ENCODE measurements around the gene DNAAF1. TPM values are rescaled to one million over a fixed set of nuclear protein-coding genes. Genes with fewer than 3 reads are reported as not detected.

Gene DNAAF1
- total and polyA plus RNA-seq, 4 experiments from 2014 or later, result 0.19 to 1.2 TPM; not detected in 2

- peaks cover 10 to 18% of the 10 kb centered on the region in 2 donors for H3K27me3 Mint-ChIP-seq
- DNase-seq, result no peak
- H3K36me3 ChIP-seq (ENCODE audit: insufficient read depth, low read length), result no peaks in the 10 kb centered on the region
- ChIA-PET POLR2A (ENCODE audit: partially characterized antibody) (no interaction called here), CTCF (ENCODE audit: partially characterized antibody) (interaction anchor here (1.8 kb wide), 1 partner anchor 17 kb away, joined by 5 read pairs; the partner anchor contains the start of gene TAF1C)
- no peak overlapping the region for H3K4me3 ChIP-seq (ENCODE audit: low read length in 2 of 2)
- no peaks in the 10 kb centered on the region for H3K9me3 ChIP-seq (ENCODE audit: control insufficient read depth in 1 of 2, low read length in 2 of 2)
- H3K4me3 Mint-ChIP-seq, result no peak overlapping the region
- no peaks in the 10 kb centered on the region for H3K4me1 Mint-ChIP-seq
- intact Hi-C loops (cut with micrococcal nuclease), result no loop called here
- peaks cover 4% of the 10 kb centered on the region for H3K27me3 ChIP-seq (ENCODE audit: insufficient read depth, low read length)
- H3K4me1 ChIP-seq (ENCODE audit: insufficient read depth, low read length), result no peaks in the 10 kb centered on the region
- peak overlapping the region in 1 of 7 donors; percentile 30 for H3K27ac Mint-ChIP-seq
- no peaks in the 10 kb centered on the region for H3K36me3 Mint-ChIP-seq
- no peak overlapping the region for H3K27ac ChIP-seq (ENCODE audit: low read depth, low read length)
- H3K9me3 Mint-ChIP-seq, result no peaks in the 10 kb centered on the region
Measured at GRCh38 chr16:84169765-84170310, 24.7 kb downstream of the DNAAF1 start.

DNA sequence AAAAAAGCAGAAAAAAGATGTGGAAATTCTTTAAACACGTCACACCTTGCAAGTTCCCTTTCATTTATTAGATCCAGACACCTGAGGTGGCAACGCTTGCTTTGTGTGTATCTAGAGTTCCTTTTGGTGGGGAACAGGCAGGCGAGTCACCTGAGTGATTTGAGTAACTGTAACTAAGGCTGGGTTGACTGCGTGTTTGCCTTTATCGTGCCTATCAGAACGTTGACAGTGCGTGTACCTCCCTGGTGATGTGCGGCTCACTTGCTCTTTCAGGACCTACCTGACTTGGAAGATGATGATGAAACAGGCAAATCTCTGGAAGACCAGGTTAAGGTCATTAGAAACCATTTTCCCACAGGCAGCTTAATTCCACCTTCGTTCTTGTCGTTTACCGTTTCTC, 29.3 kb downstream of the DNAAF1 start:
- intact Hi-C loops (cut with micrococcal nuclease), result loop anchor here (2.0 kb wide), 1 partner anchor 58 kb away; the partner anchor contains the start of gene MBTPS1
- H3K4me3 ChIP-seq (ENCODE audit: low read length in 2 of 2), result no peak overlapping the region
- no peaks in the 10 kb centered on the region for H3K4me1 ChIP-seq (ENCODE audit: insufficient read depth, low read length)
- POLR2A ChIA-PET (ENCODE audit: partially characterized antibody), result interaction anchor here (1.6 kb wide), 1 partner anchor 90 kb away, joined by 5 read pairs; no protein-coding TSS in a partner anchor
- H3K9me3 ChIP-seq (ENCODE audit: control insufficient read depth in 1 of 2, low read length in 2 of 2), result no peaks in the 10 kb centered on the region
- peaks cover 4 to 8% of the 10 kb centered on the region in 2 donors for H3K27me3 Mint-ChIP-seq
- peaks cover 8% of the 10 kb centered on the region for H3K36me3 ChIP-seq (ENCODE audit: insufficient read depth, low read length)
- peaks cover 0 to 13% of the 10 kb centered on the region in 2 donors for H3K36me3 Mint-ChIP-seq
- CTCF ChIA-PET (ENCODE audit: partially characterized antibody), result interaction anchor here (0.9 to 7.4 kb wide), 8 partner anchors 10 to 217 kb away, joined by 3 to 78 read pairs (median 6); partner anchors contain the start of genes MBTPS1 and TAF1C
- DNase-seq, result no peak
- H3K4me1 Mint-ChIP-seq, result peaks cover 0 to 6% (median 5%) of the 10 kb centered on the region in 4 donors
- H3K27ac ChIP-seq (ENCODE audit: low read depth, low read length), result no peak overlapping the region
- H3K27me3 ChIP-seq (ENCODE audit: insufficient read depth, low read length), result no peaks in the 10 kb centered on the region
- no peaks in the 10 kb centered on the region for H3K9me3 Mint-ChIP-seq
- H3K27ac Mint-ChIP-seq, result no peak overlapping the region
- H3K4me3 Mint-ChIP-seq, result no peak overlapping the region

DNA sequence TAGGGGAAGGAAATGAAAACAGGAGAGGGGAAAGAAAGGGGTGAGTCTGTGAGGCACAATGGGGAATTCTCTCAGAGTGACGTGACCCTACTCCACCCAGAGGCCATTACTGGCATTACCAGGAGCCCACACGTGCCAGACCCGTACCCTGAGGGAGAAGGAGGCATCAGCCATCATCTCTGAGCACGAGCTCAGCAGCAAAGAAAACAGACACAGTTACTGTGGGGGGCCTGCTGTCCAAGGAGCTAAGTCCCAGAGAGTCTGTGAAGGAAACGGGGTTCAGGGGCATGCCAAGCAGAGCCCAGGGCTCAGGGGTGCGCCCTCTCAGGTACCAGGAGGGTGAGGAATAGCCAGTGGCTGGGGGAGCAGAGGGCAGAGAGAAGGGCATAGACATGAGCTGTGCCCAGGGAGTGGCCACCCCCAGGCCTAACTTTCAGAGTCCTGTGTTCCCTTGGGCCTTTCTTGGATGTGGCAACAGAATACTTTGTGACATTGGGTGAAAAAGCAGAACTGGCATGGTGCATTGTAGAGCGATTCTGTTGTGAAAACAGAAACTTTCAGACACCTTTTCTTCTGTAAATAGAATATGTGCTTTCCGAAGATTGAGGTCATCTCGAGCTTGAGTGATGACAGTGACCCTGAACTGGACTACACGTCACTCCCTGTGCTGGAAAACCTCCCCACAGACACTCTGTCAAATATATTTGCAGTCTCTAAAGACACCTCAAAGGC, 30.4 kb downstream of the DNAAF1 start:
- Histone ChIP-seq H3K9me3 (ENCODE audit: control insufficient read depth in 1 of 2, low read length in 2 of 2) (no peaks in the 10 kb centered on the region), H3K27me3 (ENCODE audit: insufficient read depth, low read length) (no peaks in the 10 kb centered on the region), H3K4me3 (ENCODE audit: low read length in 2 of 2) (no peak overlapping the region), H3K36me3 (ENCODE audit: insufficient read depth, low read length) (peaks cover 12% of the 10 kb centered on the region), H3K4me1 (ENCODE audit: insufficient read depth, low read length) (no peaks in the 10 kb centered on the region), H3K27ac (ENCODE audit: low read depth, low read length) (no peak overlapping the region)
- ChIA-PET CTCF (ENCODE audit: partially characterized antibody) (interaction anchor here (0.9 to 7.4 kb wide), 16 partner anchors 9 to 354 kb away, joined by 3 to 78 read pairs (median 3); partner anchors contain the start of gene TAF1C), POLR2A (ENCODE audit: partially characterized antibody) (interaction anchor here (0.9 to 1.6 kb wide), 3 partner anchors 59 to 106 kb away, joined by 3 to 5 read pairs (median 5); partner anchors contain the start of gene MBTPS1)
- Mint-ChIP-seq H3K27ac (peak overlapping the region in 2 of 7 donors; percentile 9 to 59), H3K27me3 (peaks cover 0 to 2% of the 10 kb centered on the region in 2 donors), H3K9me3 (no peaks in the 10 kb centered on the region), H3K4me1 (peaks cover 0 to 6% (median 5%) of the 10 kb centered on the region in 4 donors), H3K36me3 (peaks cover 0 to 16% of the 10 kb centered on the region in 2 donors), H3K4me3 (no peak overlapping the region)
- intact Hi-C loops (cut with micrococcal nuclease), result loop anchor here (1.0 to 2.0 kb wide), 4 partner anchors 59 to 349 kb away; partner anchors contain the start of gene MBTPS1
- peak; percentile 35 to 59 (median 45) for DNase-seq

GRCh38 chr16:84176192-84177053, 31.3 kb downstream of the DNAAF1 start:
- Mint-ChIP-seq H3K27me3 (peaks cover 0 to 2% of the 10 kb centered on the region in 2 donors), H3K4me3 (no peak overlapping the region), H3K27ac (no peak overlapping the region), H3K36me3 (peaks cover 2 to 21% of the 10 kb centered on the region in 2 donors), H3K4me1 (peaks cover 0 to 6% (median 5%) of the 10 kb centered on the region in 4 donors), H3K9me3 (no peaks in the 10 kb centered on the region)
- DNase-seq, result no peak
- no peak overlapping the region for H3K27ac ChIP-seq (ENCODE audit: low read depth, low read length)
- H3K9me3 ChIP-seq (ENCODE audit: control insufficient read depth in 1 of 2, low read length in 2 of 2), result no peaks in the 10 kb centered on the region
- no peaks in the 10 kb centered on the region for H3K27me3 ChIP-seq (ENCODE audit: insufficient read depth, low read length)
- no peaks in the 10 kb centered on the region for H3K4me1 ChIP-seq (ENCODE audit: insufficient read depth, low read length)
- POLR2A ChIA-PET (ENCODE audit: partially characterized antibody), result interaction anchor here (0.9 to 1.6 kb wide), 3 partner anchors 60 to 107 kb away, joined by 3 to 5 read pairs (median 5); partner anchors contain the start of gene MBTPS1
- intact Hi-C loops (cut with micrococcal nuclease), result no loop called here
- H3K36me3 ChIP-seq (ENCODE audit: insufficient read depth, low read length), result peaks cover 18% of the 10 kb centered on the region
- CTCF ChIA-PET (ENCODE audit: partially characterized antibody), result interaction anchor here (0.9 to 7.4 kb wide), 13 partner anchors 8 to 350 kb away, joined by 3 to 78 read pairs (median 4); partner anchors contain the start of gene TAF1C
- H3K4me3 ChIP-seq (ENCODE audit: low read length in 2 of 2), result no peak overlapping the region

DNA sequence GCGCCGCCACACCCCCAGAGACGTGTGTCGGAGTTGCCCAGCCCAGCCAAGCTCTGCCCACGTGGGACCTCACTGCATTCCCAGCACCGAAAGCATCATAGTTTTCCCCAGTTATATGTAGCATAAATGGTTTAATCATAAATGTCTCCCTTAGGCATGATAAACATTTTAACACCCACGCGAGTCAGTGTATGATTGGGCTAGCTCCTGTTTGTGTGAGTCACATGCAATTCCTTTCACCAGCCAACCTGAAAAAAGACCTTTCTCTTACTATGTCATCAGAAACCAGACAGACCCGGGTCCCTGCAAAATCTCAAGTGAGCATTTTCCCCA, 32.6 kb downstream of the DNAAF1 start:
- no peaks in the 10 kb centered on the region for H3K4me1 ChIP-seq (ENCODE audit: insufficient read depth, low read length)
- DNase-seq, result no peak
- Mint-ChIP-seq H3K4me1 (peaks cover 0 to 6% (median 5%) of the 10 kb centered on the region in 4 donors), H3K36me3 (peaks cover 8 to 31% of the 10 kb centered on the region in 2 donors), H3K4me3 (no peak overlapping the region), H3K27me3 (no peaks in the 10 kb centered on the region), H3K9me3 (no peaks in the 10 kb centered on the region), H3K27ac (peak overlapping the region in 3 of 7 donors; percentile 15 to 25 (median 22))
- H3K27ac ChIP-seq (ENCODE audit: low read depth, low read length), result no peak overlapping the region
- peaks cover 30% of the 10 kb centered on the region for H3K36me3 ChIP-seq (ENCODE audit: insufficient read depth, low read length)
- no peaks in the 10 kb centered on the region for H3K9me3 ChIP-seq (ENCODE audit: control insufficient read depth in 1 of 2, low read length in 2 of 2)
- ChIA-PET CTCF (ENCODE audit: partially characterized antibody) (interaction anchor here (2.4 to 7.4 kb wide), 2 partner anchors 9 to 92 kb away, joined by 11 to 78 read pairs; partner anchors contain the start of gene TAF1C), POLR2A (ENCODE audit: partially characterized antibody) (no interaction called here)
- no peaks in the 10 kb centered on the region for H3K27me3 ChIP-seq (ENCODE audit: insufficient read depth, low read length)
- intact Hi-C loops (cut with micrococcal nuclease), result no loop called here
- no peak overlapping the region for H3K4me3 ChIP-seq (ENCODE audit: low read length in 2 of 2)

DNA sequence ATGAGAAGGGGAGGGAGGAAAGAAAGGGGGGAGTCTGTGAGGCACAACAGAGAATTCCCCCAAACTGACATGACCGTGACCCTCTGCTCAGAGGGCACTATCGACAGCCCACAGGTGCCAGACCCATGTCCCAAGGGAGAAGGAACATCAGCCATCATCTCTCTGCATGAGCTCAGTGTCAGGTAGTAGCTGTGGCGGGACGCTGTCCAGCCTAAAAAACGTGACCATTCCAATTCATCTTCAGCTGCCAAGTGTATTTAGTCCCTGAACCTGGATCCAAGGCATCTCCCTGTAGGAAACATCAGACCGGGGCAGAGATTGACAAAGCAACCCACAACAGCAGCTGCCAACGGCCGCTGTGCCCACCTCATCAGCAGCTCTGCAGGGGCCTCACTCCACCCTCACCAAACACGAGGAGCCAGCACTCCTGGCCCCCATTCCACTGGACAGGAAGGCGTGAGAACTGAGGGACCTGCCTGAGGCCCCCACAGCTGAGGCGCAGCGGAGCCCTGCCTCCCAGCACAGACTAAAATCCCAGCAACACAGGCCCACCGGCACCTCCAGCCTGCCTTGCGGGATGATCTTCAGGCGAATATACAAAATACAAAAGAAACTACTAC, 33.1 kb downstream of the DNAAF1 start:
- H3K27me3 Mint-ChIP-seq, result no peaks in the 10 kb centered on the region
- no peaks in the 10 kb centered on the region for H3K27me3 ChIP-seq (ENCODE audit: insufficient read depth, low read length)
- H3K9me3 Mint-ChIP-seq, result no peaks in the 10 kb centered on the region
- peaks cover under 1 to 6% (median 5%) of the 10 kb centered on the region in 4 donors for H3K4me1 Mint-ChIP-seq
- intact Hi-C loops (cut with micrococcal nuclease), result no loop called here
- DNase-seq, result no peak
- peak overlapping the region in 3 of 7 donors; percentile 15 to 25 (median 22) for H3K27ac Mint-ChIP-seq
- ChIA-PET POLR2A (ENCODE audit: partially characterized antibody) (no interaction called here), CTCF (ENCODE audit: partially characterized antibody) (interaction anchor here (2.4 to 7.4 kb wide), 2 partner anchors 9 to 93 kb away, joined by 11 to 78 read pairs; partner anchors contain the start of gene TAF1C)
- no peaks in the 10 kb centered on the region for H3K9me3 ChIP-seq (ENCODE audit: control insufficient read depth in 1 of 2, low read length in 2 of 2)
- H3K4me3 ChIP-seq (ENCODE audit: low read length in 2 of 2), result no peak overlapping the region
- no peak overlapping the region for H3K27ac ChIP-seq (ENCODE audit: low read depth, low read length)
- no peaks in the 10 kb centered on the region for H3K4me1 ChIP-seq (ENCODE audit: insufficient read depth, low read length)
- H3K36me3 ChIP-seq (ENCODE audit: insufficient read depth, low read length), result peaks cover 35% of the 10 kb centered on the region
- H3K4me3 Mint-ChIP-seq, result no peak overlapping the region
- peaks cover 12 to 35% of the 10 kb centered on the region in 2 donors for H3K36me3 Mint-ChIP-seq
